NCI-H2227 (cell line): ENCODE measurements around the gene SLC25A47.
"Not testable (repeated sequence)": the region's sequence is repeated elsewhere in the genome, so short reads cannot be mapped to it uniquely, and the experiment has no call there.

Source experiments
- DNase-seq: peaks from one replicate; lab custom pipeline; 2025; ENCODE audit not compliant: unreplicated experiment; lab: John Stamatoyannopoulos, UW

Gene SLC25A47

DNA sequence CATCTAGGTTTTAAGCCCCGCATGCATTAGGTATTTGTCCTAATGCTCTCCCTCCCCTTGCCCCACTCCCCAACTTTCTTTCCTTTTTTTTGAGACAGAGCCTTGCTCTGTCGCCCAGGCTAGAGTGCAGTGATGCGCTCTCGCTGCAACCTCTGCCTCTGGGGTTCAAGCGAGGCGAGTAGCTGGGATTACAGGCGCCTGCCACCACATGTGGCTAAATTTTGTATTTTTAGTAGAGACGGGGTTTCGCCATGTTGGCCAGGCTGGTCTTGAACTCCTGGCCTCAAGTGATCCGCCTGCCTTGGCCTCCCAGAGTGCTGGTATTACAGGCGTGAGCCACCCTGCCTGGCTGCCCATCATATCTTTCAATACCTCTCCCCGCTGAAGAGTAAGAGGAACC lies 19.7 kb downstream of the SLC25A47 start:
- DNase-seq: not testable (repeated sequence)

GRCh38 chr14:100344657-100345056 lies 21.5 kb downstream of the SLC25A47 start:
- not testable (repeated sequence) for DNase-seq

GRCh38 chr14:100345711-100346110 lies 22.6 kb downstream of the SLC25A47 start:
- DNase-seq: no peak

- DNase-seq: no peak
Observed at GRCh38 chr14:100346306-100347091, 23.4 kb downstream of the SLC25A47 start.

DNA sequence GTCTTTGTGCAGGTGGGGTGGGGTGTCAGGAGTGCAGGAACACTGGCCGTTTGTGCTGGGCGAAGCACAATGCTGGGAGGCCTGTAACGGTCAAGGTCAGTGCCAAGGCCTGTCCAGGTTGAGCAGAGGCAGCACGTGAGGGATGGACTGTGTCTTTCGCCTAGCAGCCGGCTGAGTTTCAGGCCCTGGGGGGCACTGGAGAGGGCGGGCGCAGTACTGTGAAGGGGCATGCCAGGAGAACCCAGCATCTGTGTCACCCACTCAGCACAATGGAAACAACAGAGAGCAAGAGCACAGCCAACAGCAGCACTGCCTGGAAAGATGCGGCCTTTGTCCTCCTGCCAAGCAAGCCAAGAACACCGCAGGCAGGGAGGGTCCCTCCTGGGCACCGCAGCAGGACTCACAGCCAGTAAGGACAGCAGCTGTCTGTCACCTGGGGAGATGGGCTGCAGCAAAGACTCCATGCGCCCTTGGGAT lies 25.2 kb downstream of the SLC25A47 start:
- DNase-seq: no peak

- DNase-seq: no peak
Observed at GRCh38 chr14:100348784-100349685, 25.9 kb downstream of the SLC25A47 start.

DNA sequence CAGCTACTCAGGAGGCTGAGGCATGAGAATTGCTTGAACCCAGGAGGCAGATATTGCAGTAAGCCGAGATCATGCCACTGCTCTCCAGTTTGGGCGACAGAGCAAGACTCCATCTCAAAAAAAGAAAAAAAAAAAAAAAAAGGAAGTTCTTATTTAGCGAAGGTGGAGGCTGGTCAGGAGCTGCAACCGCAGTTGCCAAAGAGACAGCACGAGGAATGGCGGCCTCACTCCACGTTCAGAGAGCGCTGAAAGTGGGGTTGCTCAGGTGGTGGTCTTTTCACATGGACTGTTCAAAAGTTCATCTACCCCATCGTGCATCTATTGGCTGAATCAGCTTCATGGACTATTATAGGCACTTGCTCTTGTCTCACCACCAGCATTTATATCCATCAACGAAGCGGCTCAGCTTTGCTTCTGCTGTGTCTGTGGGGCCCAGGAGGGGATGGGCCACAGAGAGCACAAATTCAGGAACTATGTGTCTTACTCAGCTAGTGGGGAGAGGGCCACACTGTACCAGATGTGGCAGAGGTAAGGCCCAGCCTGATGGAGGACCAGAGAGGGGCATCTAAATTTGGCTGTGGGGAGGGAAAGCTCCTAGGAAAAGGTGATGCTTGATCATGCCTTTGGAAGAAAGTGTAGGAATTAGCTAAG lies 27.3 kb downstream of the SLC25A47 start:
- DNase-seq: no peak

- DNase-seq: no peak
Observed at GRCh38 chr14:100350986-100351385, 27.8 kb downstream of the SLC25A47 start.

DNA sequence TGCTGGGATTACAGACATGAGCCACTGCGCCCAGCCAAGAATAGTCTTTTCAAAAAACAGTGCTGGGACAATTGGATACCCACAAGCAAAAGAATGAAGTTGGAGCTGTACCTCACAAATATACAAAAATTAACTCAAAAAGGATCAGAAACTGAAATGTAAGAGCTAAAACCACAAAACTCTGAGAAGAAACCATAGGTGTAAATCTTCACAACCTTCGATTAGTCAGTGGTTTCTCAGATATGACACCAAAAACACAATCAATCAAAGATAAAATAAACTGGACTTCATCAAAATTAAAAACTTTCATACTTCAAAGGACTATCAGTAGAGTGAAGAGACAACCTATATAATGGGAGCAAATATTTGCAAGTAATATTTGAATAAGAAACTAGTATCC lies 35.3 kb downstream of the SLC25A47 start:
- no peak for DNase-seq

GRCh38 chr14:100359111-100359510 lies 36.0 kb downstream of the SLC25A47 start:
- no peak for DNase-seq

DNA sequence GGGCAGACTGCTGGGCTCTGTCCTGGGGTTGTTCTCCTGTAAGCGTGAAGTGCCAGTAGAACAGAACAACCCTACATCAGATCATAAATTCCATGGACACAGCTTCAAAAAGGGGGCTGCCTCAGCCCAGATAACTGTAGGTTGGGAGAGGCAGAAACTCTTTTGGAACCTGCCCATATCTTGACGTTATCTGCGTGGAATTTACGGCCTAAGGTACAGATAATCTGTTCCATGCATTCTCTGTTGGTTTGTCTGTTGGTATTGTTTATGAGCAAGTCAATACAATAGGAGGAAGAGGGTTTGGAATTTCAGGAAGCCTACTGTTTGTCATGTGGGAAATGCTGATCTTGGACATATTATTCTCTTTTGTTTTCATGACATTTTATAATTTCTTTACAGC lies 36.7 kb downstream of the SLC25A47 start:
- DNase-seq: no peak

GRCh38 chr14:100361626-100362025 lies 38.5 kb downstream of the SLC25A47 start:
- DNase-seq: no peak

- DNase-seq: no peak
Observed at GRCh38 chr14:100362311-100362927, 39.3 kb downstream of the SLC25A47 start.

GRCh38 chr14:100363053-100363452 lies 39.9 kb downstream of the SLC25A47 start:
- DNase-seq: no peak

DNA sequence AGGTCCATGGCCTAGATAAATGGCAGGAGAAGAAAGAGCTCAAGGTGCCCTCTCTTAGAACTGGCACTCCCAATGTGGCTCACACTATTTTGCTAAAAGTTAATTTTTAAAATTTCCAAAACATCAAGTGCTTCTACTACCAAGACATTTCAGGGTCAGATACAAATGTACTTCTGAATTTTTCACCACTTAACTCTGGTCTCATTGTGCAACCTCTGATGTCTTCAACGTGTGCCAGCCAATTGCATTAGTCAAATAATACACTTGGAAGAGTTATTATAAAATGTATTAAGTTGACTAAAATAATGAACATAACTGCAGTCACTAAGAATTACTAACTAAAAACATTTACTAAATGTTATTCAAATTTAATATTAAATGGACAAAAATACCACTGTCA lies 41.3 kb downstream of the SLC25A47 start:
- no peak for DNase-seq

GRCh38 chr14:100365741-100366140 lies 42.6 kb downstream of the SLC25A47 start:
- no peak for DNase-seq

DNA sequence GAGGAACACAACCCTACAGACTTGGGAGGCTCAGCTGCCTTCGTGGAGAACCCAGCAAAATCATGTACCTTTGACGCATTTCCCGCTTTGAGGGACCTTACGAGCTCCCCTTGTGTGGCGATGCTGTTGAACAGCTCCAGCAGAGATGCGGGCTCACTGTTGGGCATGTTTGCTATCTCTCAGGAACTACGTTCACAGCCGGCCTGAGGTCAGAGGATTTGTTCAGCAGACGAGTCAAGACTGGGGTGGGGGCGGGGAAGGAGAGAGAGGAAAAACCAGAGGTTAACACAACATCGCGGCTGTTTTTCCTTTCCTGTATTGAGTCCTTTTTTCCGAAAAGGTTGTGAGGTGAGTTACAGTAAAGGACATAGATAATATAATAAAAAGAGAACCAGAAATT lies 45.9 kb downstream of the SLC25A47 start:
- no peak for DNase-seq

DNA sequence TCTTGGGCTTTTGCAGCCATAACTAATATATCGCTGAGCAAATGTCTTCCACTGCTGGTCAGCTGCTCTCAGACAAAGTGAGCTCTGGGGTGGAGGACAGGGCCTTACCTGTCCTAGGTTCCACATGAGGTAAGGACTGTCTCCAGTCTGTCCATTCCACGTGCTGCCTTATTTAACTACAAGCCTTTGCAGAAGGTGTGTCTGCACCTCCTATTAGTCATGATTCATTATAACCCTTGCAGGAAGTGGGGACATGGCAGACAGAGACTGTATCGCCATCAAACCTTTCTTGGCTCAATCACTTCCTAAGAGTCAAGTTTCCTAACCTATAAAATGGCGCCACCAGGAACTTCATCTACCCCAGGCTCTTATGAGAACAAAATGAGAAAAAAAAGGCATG lies 46.9 kb downstream of the SLC25A47 start:
- DNase-seq: no peak

DNA sequence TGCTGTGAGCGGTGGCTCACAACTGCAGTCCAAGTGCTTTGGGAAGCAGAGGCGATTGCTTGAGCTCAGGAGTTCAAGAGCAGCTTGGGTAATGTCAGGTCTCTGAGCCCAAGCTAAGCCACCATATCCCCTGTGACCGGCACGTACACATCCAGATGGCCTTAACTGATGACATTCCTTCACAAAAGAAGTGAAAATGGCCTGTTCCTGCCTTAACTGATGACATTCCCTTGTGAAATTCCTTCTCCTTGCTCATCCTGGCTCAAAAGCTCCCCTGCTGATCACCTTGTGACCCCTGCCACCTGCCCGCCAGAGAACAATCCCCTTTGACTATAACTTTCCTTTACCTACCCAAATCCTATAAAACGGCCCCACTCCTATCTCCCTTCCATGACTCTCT lies 48.6 kb downstream of the SLC25A47 start:
- no peak for DNase-seq

- DNase-seq: no peak
Observed at GRCh38 chr14:100372357-100373048, 49.4 kb downstream of the SLC25A47 start.
